Nephron (organoid): Measurements from ENCODE around the gene ZNF804A.
A peak's percentile ranks its signal among the peaks of the same experiment; 100 is the strongest.

Experiments used
- H3K27ac Mint-ChIP-seq, 3 experiments: 2 replicates each; pipeline ENCODE4 v1.8.0; 2020; ENCODE audit warnings: mixed read lengths in 3 of 3, mild to moderate bottlenecking in 2 of 3, moderate library complexity in 1 of 3
- H3K27me3 Mint-ChIP-seq: 2 replicates; pipeline ENCODE4 v1.8.0; 2021; ENCODE audit warnings: low read depth, mild to moderate bottlenecking, moderate library complexity, mixed read lengths
- H3K36me3 Mint-ChIP-seq: 2 replicates; pipeline ENCODE4 v1.8.0; 2020; ENCODE audit warnings: low read depth, mixed read lengths
- H3K4me1 Mint-ChIP-seq: 2 replicates; pipeline ENCODE4 v1.8.0; 2020; ENCODE audit warnings: mixed read lengths
- H3K4me3 Mint-ChIP-seq, 3 experiments: 2 replicates each; pipeline ENCODE4 v1.8.0; 2020; ENCODE audit warnings: mild to moderate bottlenecking in 3 of 3, mixed read lengths in 3 of 3, moderate library complexity in 2 of 3
- H3K9me3 Mint-ChIP-seq: 2 replicates; pipeline ENCODE4 v1.8.0; 2020; ENCODE audit warnings: mixed read lengths
- TF ChIP-seq, protein P1 (sequence below), 3 experiments: fragments of 200-600 bp; sonication (generic); IDR thresholded peaks; one replicate each; pipeline ENCODE4 v1.5.0; 2021; ENCODE audit warnings: antibody characterized with exemption in 3 of 3; ENCODE audit not compliant: unreplicated experiment in 3 of 3

The ZNF804A gene

DNA sequence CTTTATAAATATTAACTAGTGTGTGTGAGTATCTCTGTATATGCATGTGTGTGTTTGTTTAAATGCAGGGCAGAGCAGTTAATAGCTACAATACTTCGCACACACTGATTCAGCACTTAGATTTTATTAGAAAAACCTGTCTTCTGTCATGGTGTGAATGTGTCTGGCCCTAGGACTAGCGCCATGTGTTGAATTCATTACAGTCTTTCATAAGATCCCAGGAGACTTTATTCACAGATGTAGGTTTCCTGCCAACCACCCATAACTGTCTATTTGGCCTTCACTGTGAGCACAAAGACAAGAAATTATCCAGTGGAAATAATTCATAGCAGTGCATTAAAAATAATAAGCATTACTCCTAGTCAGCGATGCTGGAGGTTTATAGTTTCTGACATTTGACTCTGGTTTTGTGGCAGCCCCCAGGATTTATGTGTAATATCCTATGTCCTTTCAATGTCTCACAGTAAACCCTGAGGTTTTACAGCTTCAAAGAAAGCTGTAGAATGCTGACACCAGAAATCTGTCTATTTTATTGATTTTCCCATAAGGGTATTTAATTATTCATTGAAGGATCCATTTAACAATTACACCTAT, 93.9 kb downstream of the ZNF804A start:
- no peaks in the 10 kb centered on the region for H3K9me3 Mint-ChIP-seq
- peaks cover 8% of the 10 kb centered on the region for H3K4me1 Mint-ChIP-seq
- H3K4me3 Mint-ChIP-seq = peak overlapping the region in 1 of 3 experiments; percentile 5
- no peaks in the 10 kb centered on the region for H3K36me3 Mint-ChIP-seq
- TF ChIP-seq, protein P1, sequence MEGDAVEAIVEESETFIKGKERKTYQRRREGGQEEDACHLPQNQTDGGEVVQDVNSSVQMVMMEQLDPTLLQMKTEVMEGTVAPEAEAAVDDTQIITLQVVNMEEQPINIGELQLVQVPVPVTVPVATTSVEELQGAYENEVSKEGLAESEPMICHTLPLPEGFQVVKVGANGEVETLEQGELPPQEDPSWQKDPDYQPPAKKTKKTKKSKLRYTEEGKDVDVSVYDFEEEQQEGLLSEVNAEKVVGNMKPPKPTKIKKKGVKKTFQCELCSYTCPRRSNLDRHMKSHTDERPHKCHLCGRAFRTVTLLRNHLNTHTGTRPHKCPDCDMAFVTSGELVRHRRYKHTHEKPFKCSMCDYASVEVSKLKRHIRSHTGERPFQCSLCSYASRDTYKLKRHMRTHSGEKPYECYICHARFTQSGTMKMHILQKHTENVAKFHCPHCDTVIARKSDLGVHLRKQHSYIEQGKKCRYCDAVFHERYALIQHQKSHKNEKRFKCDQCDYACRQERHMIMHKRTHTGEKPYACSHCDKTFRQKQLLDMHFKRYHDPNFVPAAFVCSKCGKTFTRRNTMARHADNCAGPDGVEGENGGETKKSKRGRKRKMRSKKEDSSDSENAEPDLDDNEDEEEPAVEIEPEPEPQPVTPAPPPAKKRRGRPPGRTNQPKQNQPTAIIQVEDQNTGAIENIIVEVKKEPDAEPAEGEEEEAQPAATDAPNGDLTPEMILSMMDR (IDR thresholded peaks at IDR 0.05; ENCODE audit: unreplicated experiment in 3 of 3) = no peak
- H3K27me3 Mint-ChIP-seq = no peaks in the 10 kb centered on the region
- H3K27ac Mint-ChIP-seq = peak overlapping the region; percentile 50 to 85 (median 77)

GRCh38 chr2:184696644-184697043, 98.3 kb downstream of the ZNF804A start:
- peaks cover 8% of the 10 kb centered on the region for H3K4me1 Mint-ChIP-seq
- no peak overlapping the region for H3K4me3 Mint-ChIP-seq
- no peaks in the 10 kb centered on the region for H3K36me3 Mint-ChIP-seq
- H3K9me3 Mint-ChIP-seq = no peaks in the 10 kb centered on the region
- H3K27me3 Mint-ChIP-seq = no peaks in the 10 kb centered on the region
- TF ChIP-seq, protein P1 (IDR thresholded peaks at IDR 0.05; ENCODE audit: unreplicated experiment in 3 of 3) = no peak
- no peak overlapping the region for H3K27ac Mint-ChIP-seq

DNA sequence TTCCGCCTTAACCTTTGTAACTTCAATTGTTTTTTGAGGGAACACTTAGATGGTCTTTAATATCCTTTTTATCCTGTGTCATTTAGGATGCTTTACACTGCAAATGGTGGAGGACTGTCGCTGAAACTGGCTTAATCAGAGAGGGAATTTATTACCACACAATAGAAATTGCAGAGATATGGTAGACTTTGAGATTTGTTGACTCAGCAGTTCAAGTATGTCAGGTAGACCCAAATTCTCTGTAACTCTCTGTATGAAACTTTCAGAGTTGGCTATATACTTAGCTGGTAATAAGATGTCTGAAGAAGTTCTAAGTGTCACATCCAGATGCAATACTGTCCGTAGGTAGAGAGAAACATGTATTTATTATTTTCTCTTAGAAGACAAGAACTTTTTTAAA, 100.1 kb downstream of the ZNF804A start:
- TF ChIP-seq, protein P1 (IDR thresholded peaks at IDR 0.05; ENCODE audit: unreplicated experiment in 3 of 3) = no peak
- Mint-ChIP-seq H3K4me1 (no peaks in the 10 kb centered on the region), H3K9me3 (no peaks in the 10 kb centered on the region), H3K4me3 (no peak overlapping the region), H3K36me3 (no peaks in the 10 kb centered on the region), H3K27me3 (no peaks in the 10 kb centered on the region), H3K27ac (no peak overlapping the region)

DNA sequence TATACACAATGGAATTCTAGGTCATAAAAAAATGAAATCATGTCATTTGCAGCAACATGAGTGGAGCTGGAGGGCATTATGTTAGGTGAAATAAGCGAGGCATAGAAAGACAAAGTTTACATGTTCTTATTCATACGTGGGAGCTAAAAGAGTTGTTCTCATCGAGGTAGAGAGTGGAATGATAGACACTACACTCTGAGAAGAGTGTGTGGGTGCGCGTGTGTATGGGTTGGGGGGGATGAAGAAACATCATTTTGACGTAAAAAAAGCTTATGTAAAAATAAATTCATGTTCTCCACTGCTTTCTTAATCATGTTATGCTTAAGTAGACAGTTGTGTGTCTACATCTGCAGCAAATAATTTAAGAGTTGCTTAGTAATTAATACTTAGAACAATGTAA, 123.6 kb downstream of the ZNF804A start:
- Mint-ChIP-seq H3K36me3 (peaks cover 4% of the 10 kb centered on the region), H3K27ac (no peak overlapping the region), H3K4me1 (no peaks in the 10 kb centered on the region), H3K4me3 (no peak overlapping the region), H3K9me3 (peaks cover 8% of the 10 kb centered on the region), H3K27me3 (peaks cover 4% of the 10 kb centered on the region)
- TF ChIP-seq, protein P1 (IDR thresholded peaks at IDR 0.05; ENCODE audit: unreplicated experiment in 3 of 3) = no peak

GRCh38 chr2:184727813-184728212, 129.5 kb downstream of the ZNF804A start:
- H3K27ac Mint-ChIP-seq = no peak overlapping the region
- no peaks in the 10 kb centered on the region for H3K36me3 Mint-ChIP-seq
- H3K9me3 Mint-ChIP-seq = no peaks in the 10 kb centered on the region
- peaks cover 4% of the 10 kb centered on the region for H3K27me3 Mint-ChIP-seq
- TF ChIP-seq, protein P1 (IDR thresholded peaks at IDR 0.05; ENCODE audit: unreplicated experiment in 3 of 3) = no peak
- H3K4me1 Mint-ChIP-seq = no peaks in the 10 kb centered on the region
- H3K4me3 Mint-ChIP-seq = no peak overlapping the region

- Mint-ChIP-seq H3K36me3 (no peaks in the 10 kb centered on the region), H3K4me3 (no peak overlapping the region), H3K27ac (no peak overlapping the region), H3K27me3 (peaks cover 4% of the 10 kb centered on the region), H3K4me1 (no peaks in the 10 kb centered on the region), H3K9me3 (no peaks in the 10 kb centered on the region)
- TF ChIP-seq, protein P1 (IDR thresholded peaks at IDR 0.05; ENCODE audit: unreplicated experiment in 3 of 3) = no peak
Observed at GRCh38 chr2:184728411-184728810, 130.1 kb downstream of the ZNF804A start.
